Vagina (tissue), 2 donors: ENCODE data around the gene PLET1. TPM values are rescaled to one million over a fixed set of nuclear protein-coding genes. Genes with fewer than 3 reads are reported as not detected.

ENCODE experiments used
- DNase-seq, 2 donors: peaks; one replicate each; pipeline ENCODE4 v3.0.0-alpha.2; 2017; ENCODE audit errors: extremely low spot score in 2 of 2
- H3K27ac ChIP-seq: fragments of 200-600 bp; sonication (generic); one replicate; pipeline ENCODE4 v1.5.1; 2019
- H3K27me3 ChIP-seq: fragments of 200-600 bp; sonication (generic); one replicate; pipeline ENCODE4 v1.5.1; 2019
- H3K36me3 ChIP-seq, 2 donors: fragments of 200-600 bp; sonication (generic); one replicate each; pipeline ENCODE4 v1.5.1; 2017 to 2019
- H3K4me1 ChIP-seq: fragments of 200-600 bp; sonication (generic); one replicate; pipeline ENCODE4 v1.5.1; 2019
- H3K4me3 ChIP-seq, 2 donors: fragments of 200-600 bp; sonication (generic); 1 replicate in 1 of 2; 2 replicates in 1 of 2; pipeline ENCODE4 v1.5.1; 2016 to 2019
- H3K9me3 ChIP-seq: fragments of 200-600 bp; sonication (generic); one replicate; pipeline ENCODE4 v1.5.1; 2019
- POLR2A ChIP-seq, 2 donors: fragments of 450-650 bp; IDR thresholded peaks; one replicate each; pipeline ENCODE4 v1.6.1; 2017; ENCODE audit warnings: antibody characterized with exemption in 2 of 2, mild to moderate bottlenecking in 2 of 2, moderate library complexity in 2 of 2
- POLR2AphosphoS5 ChIP-seq, 2 donors: sonication (generic); formaldehyde crosslinking; IDR thresholded peaks; one replicate each; pipeline ENCODE4 v1.9.0; 2017; ENCODE audit warnings: antibody characterized with exemption in 2 of 2, mild to moderate bottlenecking in 2 of 2, low read depth in 1 of 2; ENCODE audit not compliant: insufficient read depth in 1 of 2
- intact Hi-C: fragments of 100-400 bp; cut with DNase I; formaldehyde crosslinking; loops from one replicate; pipeline ENCODE4 v1.15.1; 2023
- total RNA-seq: library from RNA; depleted of rRNA; stranded (reverse); fragments of >200 nt; gene quantifications from one replicate; pipeline ENCODE4 v1.2.3, GENCODE V29; 2016
- TF ChIP-seq, protein P1 (sequence below), 3 experiments: fragments of 450-650 bp in 2 of 3; fragments of 200-600 bp in 1 of 3; sonication (generic) in 1 of 3; IDR thresholded peaks; one replicate each; pipeline ENCODE4 v1.5.1; 2017 to 2019; ENCODE audit warnings: antibody characterized with exemption in 3 of 3, mild to moderate bottlenecking in 2 of 3, moderate library complexity in 2 of 3

Gene PLET1
- total RNA-seq, 1 donor from 2014 or later, result not detected

DNA sequence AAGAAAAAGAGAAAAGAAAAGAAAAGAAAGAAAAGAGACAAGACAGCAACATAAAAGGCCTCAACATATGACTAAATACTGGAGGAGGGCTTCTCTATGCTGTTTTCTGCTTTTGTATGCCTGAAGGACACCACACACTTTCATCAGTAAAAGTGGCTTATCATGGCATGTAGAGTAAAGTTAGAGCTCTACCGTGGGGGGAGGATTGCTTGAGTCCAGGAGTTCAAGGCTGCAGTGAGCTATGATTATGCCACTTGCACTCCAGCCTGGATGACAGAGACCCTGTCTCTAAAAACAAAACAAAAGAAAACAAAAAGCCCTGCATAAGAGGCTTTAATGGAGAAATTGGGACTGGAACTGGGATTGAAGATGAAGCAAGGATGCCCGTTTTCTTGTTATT lies 28.7 kb downstream of the PLET1 start:
- DNase-seq, result peak in 1 of 2 donors; percentile 5
- H3K36me3 ChIP-seq, result peaks cover 2 to 39% of the 10 kb centered on the region in 2 donors
- H3K9me3 ChIP-seq, result no peaks in the 10 kb centered on the region
- no peak overlapping the region for H3K4me3 ChIP-seq
- intact Hi-C loops, result no loop called here
- TF ChIP-seq POLR2AphosphoS5 (IDR thresholded peaks at IDR 0.05; ENCODE audit: insufficient read depth in 1 of 2, low read depth in 1 of 2), result no peak
- no peak for TF ChIP-seq POLR2A (IDR thresholded peaks at IDR 0.05)
- TF ChIP-seq, protein P1, sequence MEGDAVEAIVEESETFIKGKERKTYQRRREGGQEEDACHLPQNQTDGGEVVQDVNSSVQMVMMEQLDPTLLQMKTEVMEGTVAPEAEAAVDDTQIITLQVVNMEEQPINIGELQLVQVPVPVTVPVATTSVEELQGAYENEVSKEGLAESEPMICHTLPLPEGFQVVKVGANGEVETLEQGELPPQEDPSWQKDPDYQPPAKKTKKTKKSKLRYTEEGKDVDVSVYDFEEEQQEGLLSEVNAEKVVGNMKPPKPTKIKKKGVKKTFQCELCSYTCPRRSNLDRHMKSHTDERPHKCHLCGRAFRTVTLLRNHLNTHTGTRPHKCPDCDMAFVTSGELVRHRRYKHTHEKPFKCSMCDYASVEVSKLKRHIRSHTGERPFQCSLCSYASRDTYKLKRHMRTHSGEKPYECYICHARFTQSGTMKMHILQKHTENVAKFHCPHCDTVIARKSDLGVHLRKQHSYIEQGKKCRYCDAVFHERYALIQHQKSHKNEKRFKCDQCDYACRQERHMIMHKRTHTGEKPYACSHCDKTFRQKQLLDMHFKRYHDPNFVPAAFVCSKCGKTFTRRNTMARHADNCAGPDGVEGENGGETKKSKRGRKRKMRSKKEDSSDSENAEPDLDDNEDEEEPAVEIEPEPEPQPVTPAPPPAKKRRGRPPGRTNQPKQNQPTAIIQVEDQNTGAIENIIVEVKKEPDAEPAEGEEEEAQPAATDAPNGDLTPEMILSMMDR (IDR thresholded peaks at IDR 0.05), result no peak
- H3K27ac ChIP-seq, result no peak overlapping the region
- H3K27me3 ChIP-seq, result no peaks in the 10 kb centered on the region
- H3K4me1 ChIP-seq, result peaks cover 13% of the 10 kb centered on the region

DNA sequence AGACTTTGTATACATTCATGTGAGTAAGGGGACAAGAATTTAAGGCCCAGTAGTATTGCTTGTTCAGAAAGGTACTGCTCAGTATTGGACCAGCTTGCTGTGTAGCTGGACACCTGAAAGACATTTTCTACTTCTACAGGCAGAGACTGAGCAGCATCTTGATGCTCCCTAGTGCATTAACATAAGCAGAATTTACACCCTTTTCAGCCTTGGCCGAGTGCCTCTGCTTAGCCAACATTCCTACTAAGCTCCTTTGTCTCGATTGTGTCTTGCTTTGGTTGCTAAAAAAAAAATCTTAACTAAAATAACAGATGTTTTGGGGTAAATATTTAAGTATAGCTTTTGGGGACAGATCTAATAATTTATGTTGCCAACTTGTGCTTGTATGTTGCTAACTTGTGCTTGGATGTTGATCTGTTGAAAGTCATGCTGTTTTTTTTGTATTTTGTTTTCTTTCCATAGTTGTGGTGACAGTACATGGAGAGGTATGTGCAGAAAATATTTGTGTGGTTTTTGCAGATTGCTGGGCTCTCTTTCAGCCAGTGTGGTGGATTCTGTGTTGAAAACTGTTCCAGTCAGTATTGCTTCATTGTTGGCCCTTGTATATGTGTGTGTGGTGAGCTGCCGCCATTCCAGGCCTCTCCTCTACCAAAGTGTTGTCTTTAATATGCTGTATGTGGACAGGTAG lies 30.8 kb downstream of the PLET1 start:
- intact Hi-C loops, result no loop called here
- TF ChIP-seq, protein P1 (IDR thresholded peaks at IDR 0.05), result no peak
- TF ChIP-seq POLR2AphosphoS5 (IDR thresholded peaks at IDR 0.05; ENCODE audit: insufficient read depth in 1 of 2, low read depth in 1 of 2), result no peak
- no peak for TF ChIP-seq POLR2A (IDR thresholded peaks at IDR 0.05)
- Histone ChIP-seq H3K4me3 (no peak overlapping the region), H3K36me3 (peaks cover 0 to 25% of the 10 kb centered on the region in 2 donors), H3K4me1 (peaks cover 21% of the 10 kb centered on the region), H3K27ac (no peak overlapping the region), H3K9me3 (no peaks in the 10 kb centered on the region), H3K27me3 (no peaks in the 10 kb centered on the region)
- DNase-seq, result peak in 1 of 2 donors; percentile 25

DNA sequence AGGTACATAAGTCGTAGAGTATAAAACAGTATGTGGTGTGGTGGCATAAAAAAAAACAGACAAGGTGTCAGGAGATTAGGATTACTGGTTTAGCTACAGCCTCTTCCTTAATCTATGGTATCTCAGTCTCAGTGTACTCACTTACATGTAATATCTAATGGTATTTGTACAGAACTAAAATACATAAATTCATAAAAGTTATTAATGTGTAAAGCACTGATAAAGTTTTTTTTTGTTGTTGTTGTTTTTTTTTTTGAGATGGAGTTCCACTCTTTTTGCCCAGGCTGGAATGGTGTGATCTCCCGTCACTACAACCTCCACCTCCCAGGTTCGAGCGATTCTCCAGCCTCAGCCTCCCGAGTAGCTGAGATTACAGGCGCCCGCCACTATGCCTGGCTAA lies 31.5 kb downstream of the PLET1 start:
- Histone ChIP-seq H3K36me3 (peaks cover 0 to 25% of the 10 kb centered on the region in 2 donors), H3K4me1 (peaks cover 21% of the 10 kb centered on the region), H3K4me3 (no peak overlapping the region), H3K27me3 (no peaks in the 10 kb centered on the region), H3K27ac (no peak overlapping the region), H3K9me3 (no peaks in the 10 kb centered on the region)
- intact Hi-C loops, result no loop called here
- no peak for DNase-seq
- TF ChIP-seq POLR2AphosphoS5 (IDR thresholded peaks at IDR 0.05; ENCODE audit: insufficient read depth in 1 of 2, low read depth in 1 of 2) (no peak), POLR2A (IDR thresholded peaks at IDR 0.05) (no peak)
- TF ChIP-seq, protein P1 (IDR thresholded peaks at IDR 0.05), result no peak

DNA sequence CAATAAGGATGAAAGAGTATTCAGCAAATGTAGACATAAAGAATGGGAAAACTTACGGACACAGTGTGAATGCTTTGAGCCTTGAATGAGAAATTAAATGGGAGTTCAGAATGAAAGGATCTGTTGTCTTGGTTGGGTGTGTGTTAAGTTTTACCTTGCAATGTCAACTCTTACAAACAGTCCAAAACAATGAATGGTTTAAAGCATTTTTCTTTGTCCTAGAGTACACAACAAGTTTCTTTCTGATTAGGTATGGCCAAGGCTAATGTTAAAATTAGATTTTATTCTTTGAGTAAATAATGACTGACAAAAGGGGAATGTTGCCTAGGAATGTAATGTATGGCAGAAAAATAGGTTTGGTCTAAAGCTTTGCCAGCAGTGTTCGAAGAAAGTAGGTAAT lies 32.0 kb downstream of the PLET1 start:
- TF ChIP-seq POLR2AphosphoS5 (IDR thresholded peaks at IDR 0.05; ENCODE audit: insufficient read depth in 1 of 2, low read depth in 1 of 2) (no peak), POLR2A (IDR thresholded peaks at IDR 0.05) (no peak)
- TF ChIP-seq, protein P1 (IDR thresholded peaks at IDR 0.05), result no peak
- H3K4me3 ChIP-seq, result no peak overlapping the region
- peaks cover 21% of the 10 kb centered on the region for H3K4me1 ChIP-seq
- H3K9me3 ChIP-seq, result no peaks in the 10 kb centered on the region
- no peaks in the 10 kb centered on the region for H3K27me3 ChIP-seq
- no peak for DNase-seq
- no peak overlapping the region for H3K27ac ChIP-seq
- H3K36me3 ChIP-seq, result peaks cover 0 to 25% of the 10 kb centered on the region in 2 donors
- intact Hi-C loops, result no loop called here

DNA sequence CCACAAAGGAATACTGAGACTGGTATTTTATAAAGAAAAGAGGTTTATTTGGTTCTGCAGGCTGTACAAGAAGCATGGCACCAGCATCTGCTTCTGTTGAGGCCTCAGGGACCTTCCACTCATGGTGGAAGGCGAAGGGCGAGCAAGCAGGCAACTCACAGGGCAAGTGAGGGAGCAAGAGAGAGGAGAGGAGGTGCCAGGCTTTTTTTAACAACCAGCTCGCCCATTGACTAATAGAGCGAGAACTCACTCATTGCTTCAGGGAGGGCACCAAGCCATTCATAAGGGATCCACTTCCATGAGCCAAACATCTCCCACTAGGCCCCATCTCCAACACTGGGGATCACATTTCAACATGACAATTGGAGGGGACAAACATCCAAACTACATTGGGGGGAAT lies 33.2 kb downstream of the PLET1 start:
- Histone ChIP-seq H3K36me3 (peaks cover 0 to 25% of the 10 kb centered on the region in 2 donors), H3K27ac (peak overlapping the region; percentile 99), H3K27me3 (no peaks in the 10 kb centered on the region), H3K9me3 (no peaks in the 10 kb centered on the region), H3K4me1 (peaks cover 22% of the 10 kb centered on the region), H3K4me3 (peak overlapping the region; percentile 65 to 69)
- TF ChIP-seq POLR2AphosphoS5 (IDR thresholded peaks at IDR 0.05; ENCODE audit: insufficient read depth in 1 of 2, low read depth in 1 of 2) (no peak), POLR2A (IDR thresholded peaks at IDR 0.05) (no peak)
- TF ChIP-seq, protein P1 (IDR thresholded peaks at IDR 0.05), result no peak
- intact Hi-C loops, result no loop called here
- peak in 1 of 2 donors; percentile 85 for DNase-seq
